CD8-positive, alpha-beta memory T cell (primary cell): ENCODE results near the gene NFAT5. TPM values are rescaled to one million over a fixed set of nuclear protein-coding genes. Genes with fewer than 3 reads are reported as not detected.
"Not testable (repeated sequence)": the region's sequence is repeated elsewhere in the genome, so short reads cannot be mapped to it uniquely, and the experiment has no call there.

Source experiments
- CTCF ChIA-PET: fragments of 350-600 bp; sonication (Branson Sonifier 250); formaldehyde crosslinking; loops from one replicate; lab custom pipeline; 2021; ENCODE audit warnings: antibody characterized with exemption; lab: Charles Lee
- POLR2A ChIA-PET: fragments of 350-600 bp; sonication (Branson Sonifier 250); formaldehyde crosslinking; loops from one replicate; lab custom pipeline; 2021; ENCODE audit warnings: antibody characterized with exemption; lab: Charles Lee
- DNase-seq, 5 donors: peaks; one replicate each; pipeline versions ENCODE4 v3.0.0 to v3.0.0-alpha.2; 2020 to 2022; ENCODE audit warnings: mixed read lengths in 1 of 5
- H3K27ac ChIP-seq: one replicate; pipeline ENCODE4 v1.7.0; 2013; ENCODE audit warnings: low read depth, mild to moderate bottlenecking, low read length, moderate library complexity
- H3K27me3 ChIP-seq: 2 replicates; pipeline ENCODE4 v1.7.0; 2013; ENCODE audit warnings: low read length, mild to moderate bottlenecking; ENCODE audit not compliant: insufficient read depth, poor library complexity, severe bottlenecking
- H3K36me3 ChIP-seq: 2 replicates; pipeline ENCODE4 v1.7.0; 2013; ENCODE audit warnings: mild to moderate bottlenecking, low read length, moderate library complexity; ENCODE audit not compliant: insufficient read depth
- H3K4me1 ChIP-seq: 2 replicates; pipeline ENCODE4 v1.7.0; 2013; ENCODE audit warnings: mild to moderate bottlenecking, low read length, moderate library complexity; ENCODE audit not compliant: insufficient read depth
- H3K4me3 ChIP-seq: 2 replicates; pipeline ENCODE4 v1.7.0; 2013; ENCODE audit warnings: mild to moderate bottlenecking, low read length
- H3K9me3 ChIP-seq: 2 replicates; pipeline ENCODE4 v1.7.0; 2013; ENCODE audit warnings: mild to moderate bottlenecking, low read length
- H3K27ac Mint-ChIP-seq, 8 donors: one replicate each; pipeline ENCODE4 v1.8.0; 2020 to 2021; ENCODE audit warnings: mixed read lengths in 8 of 8, mild to moderate bottlenecking in 6 of 8, inconsistent platforms in 3 of 8, moderate library complexity in 3 of 8
- H3K27me3 Mint-ChIP-seq, 2 donors: one replicate each; pipeline ENCODE4 v1.8.0; 2020 to 2021; ENCODE audit warnings: mixed read lengths in 2 of 2, mild to moderate bottlenecking in 1 of 2, moderate library complexity in 1 of 2
- H3K36me3 Mint-ChIP-seq, 3 donors: one replicate each; pipeline ENCODE4 v1.8.0; 2020 to 2021; ENCODE audit warnings: mixed read lengths in 3 of 3, inconsistent platforms in 1 of 3, mild to moderate bottlenecking in 1 of 3
- H3K4me1 Mint-ChIP-seq, 3 donors: one replicate each; pipeline ENCODE4 v1.8.0; 2020 to 2021; ENCODE audit warnings: mixed read lengths in 3 of 3, inconsistent platforms in 1 of 3, mild to moderate bottlenecking in 1 of 3
- H3K4me3 Mint-ChIP-seq, 7 donors: one replicate each; pipeline ENCODE4 v1.8.0; 2020 to 2021; ENCODE audit warnings: mixed read lengths in 7 of 7, mild to moderate bottlenecking in 6 of 7, moderate library complexity in 4 of 7, inconsistent platforms in 2 of 7
- H3K9me3 Mint-ChIP-seq, 5 donors: one replicate each; pipeline ENCODE4 v1.8.0; 2020 to 2022; ENCODE audit warnings: mixed read lengths in 5 of 5, mild to moderate bottlenecking in 3 of 5, moderate library complexity in 2 of 5, inconsistent platforms in 1 of 5
- polyA plus RNA-seq: library from polyadenylated mRNA; unstranded; fragments of 300-500 nt; fragmentation: Illumina TruSeq; gene quantifications from one replicate; pipeline ENCODE4 v1.2.3, GENCODE V29; 2021
- total RNA-seq, 2 experiments: library from RNA; stranded (reverse); gene quantifications; one replicate each; pipeline ENCODE4 v1.2.3, GENCODE V29; 2021

NFAT5 gene
- total and polyA plus RNA-seq, 3 experiments from 2014 or later: 11.3 to 41.0 (median 39.0) TPM

DNA sequence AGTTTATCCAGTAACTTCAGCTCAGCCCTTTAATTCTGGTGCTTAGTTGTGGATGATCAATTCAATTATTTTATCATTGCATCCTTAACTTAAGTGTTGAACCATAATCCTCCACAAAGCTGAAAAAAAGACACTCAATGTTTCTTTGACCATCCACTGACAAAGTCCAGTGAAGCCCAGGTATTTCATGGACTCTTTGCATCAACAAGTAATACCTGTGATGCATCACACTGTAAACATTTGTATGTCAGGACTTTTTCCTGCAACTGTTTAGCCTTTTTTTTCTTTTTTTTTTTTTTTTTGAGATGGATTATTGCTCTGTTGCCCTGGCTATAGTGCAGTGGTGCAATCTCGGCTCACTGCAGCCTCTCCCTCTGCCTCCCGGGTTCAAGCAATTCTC lies 6.6 kb upstream of the NFAT5 start:
- Mint-ChIP-seq H3K27me3 (peaks cover 0 to 3% of the 10 kb centered on the region in 2 donors), H3K4me1 (peaks cover 13 to 31% (median 23%) of the 10 kb centered on the region in 3 donors), H3K4me3 (no peak overlapping the region), H3K9me3 (no peaks in the 10 kb centered on the region), H3K27ac (no peak overlapping the region), H3K36me3 (peaks cover 0 to 3% (median 0%) of the 10 kb centered on the region in 3 donors)
- Histone ChIP-seq H3K4me3 (no peak overlapping the region), H3K9me3 (no peaks in the 10 kb centered on the region), H3K4me1 (peaks cover 7% of the 10 kb centered on the region), H3K36me3 (no peaks in the 10 kb centered on the region), H3K27me3 (no peaks in the 10 kb centered on the region), H3K27ac (no peak overlapping the region)
- POLR2A ChIA-PET: no interaction called here
- no peak for DNase-seq
- CTCF ChIA-PET: interaction anchor here (0.8 kb wide), 1 partner anchor 163 kb away, joined by 3 read pairs; no protein-coding TSS in a partner anchor

DNA sequence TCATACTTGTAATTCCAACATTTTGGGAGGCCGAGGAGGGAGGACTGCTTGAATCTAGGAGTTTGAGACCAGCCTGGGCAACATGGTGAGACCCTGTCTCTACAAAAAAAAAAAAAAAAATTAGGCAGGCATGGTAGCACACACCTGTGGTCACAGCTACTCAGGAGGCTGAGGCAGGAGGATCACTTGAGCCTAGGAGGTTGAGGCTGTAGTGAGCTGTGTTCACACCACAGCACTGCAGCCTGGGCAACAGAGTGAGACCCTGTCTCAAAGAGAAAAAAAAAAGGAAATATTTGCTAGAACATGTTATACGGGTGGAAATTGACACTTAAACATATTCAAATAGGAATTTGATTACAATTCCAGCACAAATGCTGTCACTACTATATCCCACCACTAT lies 4.4 kb upstream of the NFAT5 start:
- Mint-ChIP-seq H3K27ac (peak overlapping the region in 1 of 8 donors; percentile 65), H3K4me1 (peaks cover 16 to 26% (median 18%) of the 10 kb centered on the region in 3 donors)
- CTCF ChIA-PET, H3K27ac ChIP-seq, H3K4me1 ChIP-seq, H3K4me3 Mint-ChIP-seq, DNase-seq, POLR2A ChIA-PET, H3K4me3 ChIP-seq, H3K9me3 Mint-ChIP-seq, H3K27me3 Mint-ChIP-seq, H3K36me3 Mint-ChIP-seq, H3K9me3 ChIP-seq, H3K27me3 ChIP-seq, H3K36me3 ChIP-seq: not testable (repeated sequence)

DNA sequence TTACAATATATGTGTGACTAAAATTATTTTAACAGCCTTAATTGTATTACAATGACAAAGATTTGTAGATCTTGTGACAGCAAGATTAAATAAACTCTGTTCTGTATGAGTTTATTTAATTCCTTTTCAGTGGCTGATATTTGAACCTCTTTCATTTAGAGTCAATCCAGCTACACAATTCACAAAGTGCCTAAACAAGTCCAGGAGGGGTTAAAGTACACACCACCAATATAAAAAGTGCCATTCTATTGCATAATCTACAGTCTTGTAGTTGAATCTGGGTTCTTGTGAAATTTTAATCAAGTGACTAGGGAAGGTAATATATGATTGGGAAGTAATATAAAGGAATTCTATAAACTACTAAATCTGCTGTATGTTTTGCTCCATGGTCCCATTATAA lies 3.9 kb upstream of the NFAT5 start:
- POLR2A ChIA-PET: no interaction called here

DNA sequence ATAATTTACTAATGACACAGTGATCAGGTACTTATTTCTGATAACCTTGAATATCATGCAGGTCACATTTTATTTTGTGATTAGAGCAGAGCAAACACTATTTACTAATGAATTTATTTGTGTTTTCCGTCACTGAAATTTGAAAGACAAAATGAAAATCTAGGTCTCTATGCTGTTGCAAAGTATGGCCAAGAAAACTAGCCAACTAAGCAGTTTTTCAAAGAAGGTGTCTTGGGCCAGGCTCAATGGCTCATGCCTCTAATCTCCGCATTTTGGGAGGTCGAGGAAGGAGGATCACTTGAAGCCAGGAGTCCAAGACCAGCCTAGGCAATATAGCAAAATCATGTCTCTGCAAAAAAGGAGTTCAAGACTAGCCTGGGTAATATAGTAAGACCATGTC lies 3.0 kb upstream of the NFAT5 start:
- ChIA-PET POLR2A (no interaction called here), CTCF (no interaction called here)
- H3K4me3 Mint-ChIP-seq: no peak overlapping the region

More for the DNA sequence above, 3.9 kb upstream of the NFAT5 start:
- H3K27me3 ChIP-seq: no peaks in the 10 kb centered on the region
- Mint-ChIP-seq H3K9me3 (no peaks in the 10 kb centered on the region), H3K4me3 (peak overlapping the region in 1 of 7 donors; percentile 64), H3K36me3 (peaks cover 0 to 5% (median 3%) of the 10 kb centered on the region in 3 donors), H3K4me1 (peaks cover 17 to 29% (median 19%) of the 10 kb centered on the region in 3 donors), H3K27me3 (peaks cover 0 to 3% of the 10 kb centered on the region in 2 donors), H3K27ac (peak overlapping the region in 2 of 8 donors; percentile 50 to 74)
- DNase-seq: no peak
- H3K4me3 ChIP-seq: no peak overlapping the region
- H3K9me3 ChIP-seq: no peaks in the 10 kb centered on the region
- H3K36me3 ChIP-seq: no peaks in the 10 kb centered on the region
- CTCF ChIA-PET: no interaction called here
- no peak overlapping the region for H3K27ac ChIP-seq
- H3K4me1 ChIP-seq: peaks cover 10% of the 10 kb centered on the region

DNA sequence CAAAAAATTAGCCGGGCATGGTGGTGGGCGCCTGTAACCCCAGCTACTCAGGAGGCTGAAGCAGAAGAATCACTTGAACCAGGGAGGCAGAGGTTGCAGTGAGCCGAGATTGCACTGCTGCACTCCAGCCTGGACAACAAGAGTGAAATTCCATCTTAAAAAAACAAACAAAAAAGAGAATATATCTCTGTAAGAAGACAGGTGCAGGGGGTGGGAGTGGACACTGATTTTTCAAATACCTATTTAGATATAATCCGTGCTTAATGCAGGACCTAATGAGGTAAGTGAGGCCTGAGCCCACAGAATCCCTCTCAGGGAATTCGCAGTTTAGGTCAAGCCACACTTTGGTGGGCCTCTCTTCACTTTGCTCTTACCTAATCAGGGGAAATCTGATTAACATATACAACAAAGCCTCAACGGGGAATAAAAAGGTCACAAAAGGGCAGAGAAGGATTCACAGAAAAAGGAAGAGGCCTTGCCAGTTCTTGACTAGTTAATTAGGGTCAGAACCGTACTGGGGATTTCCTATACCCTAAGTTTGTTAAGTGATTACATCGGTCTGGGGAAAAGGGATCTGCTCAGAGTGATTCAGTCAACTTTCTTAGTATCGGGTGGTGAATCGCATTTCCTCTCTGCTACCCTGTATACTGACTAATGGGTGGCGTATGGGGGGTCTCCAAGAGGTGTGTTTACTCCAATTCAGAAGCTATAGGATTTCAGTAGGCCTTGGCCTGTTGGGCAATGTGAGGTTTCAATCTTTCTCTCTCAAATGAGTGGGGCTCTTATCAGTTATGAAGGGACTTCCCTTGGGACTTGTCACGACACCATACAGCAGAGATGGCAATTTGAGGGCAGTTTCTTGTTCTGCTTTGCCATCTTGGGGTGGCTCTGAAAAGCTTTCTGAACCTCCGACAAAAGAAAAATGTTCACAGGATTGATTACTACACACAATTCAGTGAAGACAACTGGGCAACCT lies 1.9 kb upstream of the NFAT5 start:
- H3K4me1 Mint-ChIP-seq: peaks cover 34 to 49% (median 37%) of the 10 kb centered on the region in 3 donors
- peaks cover 26% of the 10 kb centered on the region for H3K4me1 ChIP-seq
- no peaks in the 10 kb centered on the region for H3K36me3 ChIP-seq
- no peaks in the 10 kb centered on the region for H3K9me3 Mint-ChIP-seq
- peak; percentile 13 to 55 (median 42) for DNase-seq
- peak overlapping the region; percentile 59 for H3K4me3 ChIP-seq
- H3K27me3 ChIP-seq: no peaks in the 10 kb centered on the region
- ChIA-PET POLR2A (interaction anchor here (0.6 to 0.9 kb wide), 4 partner anchors 178 to 224 kb away, joined by 3 to 5 read pairs (median 4); partner anchors contain the start of gene TERF2), CTCF (interaction anchor here (1.1 to 1.5 kb wide), 3 partner anchors 27 to 191 kb away, joined by 3 to 6 read pairs (median 5); partner anchors contain the start of gene NOB1)
- peak overlapping the region; percentile 86 for H3K27ac ChIP-seq
- no peaks in the 10 kb centered on the region for H3K9me3 ChIP-seq
- H3K27ac Mint-ChIP-seq: peak overlapping the region; percentile 92 to 99 (median 97)
- H3K36me3 Mint-ChIP-seq: peaks cover 0 to 14% (median 0%) of the 10 kb centered on the region in 3 donors
- H3K27me3 Mint-ChIP-seq: peaks cover 0 to 3% of the 10 kb centered on the region in 2 donors
- H3K4me3 Mint-ChIP-seq: peak overlapping the region; percentile 79 to 94 (median 90)

More for the DNA sequence above, 3.0 kb upstream of the NFAT5 start:
- Mint-ChIP-seq H3K27ac (peak overlapping the region in 3 of 8 donors; percentile 65 to 93 (median 92)), H3K36me3 (peaks cover 0 to 10% (median 0%) of the 10 kb centered on the region in 3 donors), H3K9me3 (no peaks in the 10 kb centered on the region), H3K4me1 (peaks cover 26 to 38% (median 29%) of the 10 kb centered on the region in 3 donors), H3K27me3 (peaks cover 0 to 3% of the 10 kb centered on the region in 2 donors)
- H3K9me3 ChIP-seq: no peaks in the 10 kb centered on the region
- no peaks in the 10 kb centered on the region for H3K36me3 ChIP-seq
- H3K27ac ChIP-seq: no peak overlapping the region
- no peak for DNase-seq
- no peak overlapping the region for H3K4me3 ChIP-seq
- no peaks in the 10 kb centered on the region for H3K27me3 ChIP-seq
- H3K4me1 ChIP-seq: peaks cover 20% of the 10 kb centered on the region

DNA sequence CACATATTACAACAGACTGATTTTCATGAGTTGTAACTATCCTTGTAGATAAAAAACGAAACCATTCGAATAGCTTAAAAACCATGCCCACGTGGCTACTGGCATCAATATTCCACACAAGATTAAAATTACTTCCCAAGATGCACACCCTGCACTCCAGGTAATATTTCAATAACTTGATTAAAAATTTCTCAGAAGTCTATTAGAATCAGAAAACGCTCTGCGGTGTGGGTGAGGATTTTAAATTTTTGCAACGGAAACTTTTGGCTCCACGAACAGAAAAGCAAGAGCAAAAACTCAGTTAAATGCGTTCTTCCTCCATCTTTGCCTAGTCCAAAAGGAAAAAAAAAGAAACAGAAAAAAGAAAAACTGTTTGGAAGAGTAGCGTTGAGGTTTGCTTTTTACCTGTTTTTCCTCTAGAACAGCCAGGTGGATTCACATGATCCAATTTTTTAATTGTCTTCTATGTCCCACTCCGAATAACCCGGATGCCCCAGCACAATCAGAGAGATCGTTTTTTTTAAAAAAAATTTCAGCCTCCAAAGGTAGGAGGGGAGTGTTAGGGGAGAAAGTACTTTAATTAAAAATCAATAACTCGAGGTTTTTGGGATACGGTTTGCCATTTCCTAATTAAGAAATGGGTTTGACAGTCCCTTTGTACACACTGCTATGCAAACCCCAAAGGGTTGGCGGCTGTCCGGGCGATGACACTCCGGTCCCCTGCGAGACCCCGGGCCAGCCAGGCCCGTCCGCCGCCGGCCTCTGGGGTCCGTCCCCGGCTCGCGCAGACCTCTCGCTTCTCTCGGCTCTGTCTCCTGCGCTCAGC lies 708 bp upstream of the NFAT5 start:
- H3K27ac ChIP-seq: peak overlapping the region; percentile 86
- H3K9me3 ChIP-seq: no peaks in the 10 kb centered on the region
- ChIA-PET CTCF (interaction anchor here (0.6 to 1.5 kb wide), 4 partner anchors 28 to 190 kb away, joined by 3 to 6 read pairs (median 4); partner anchors contain the start of gene NOB1), POLR2A (interaction anchor here (0.5 to 0.9 kb wide), 3 partner anchors 138 to 224 kb away, joined by 3 to 4 read pairs (median 3); no protein-coding TSS in a partner anchor)
- peaks cover 0 to under 1% of the 10 kb centered on the region in 2 donors for H3K27me3 Mint-ChIP-seq
- H3K36me3 Mint-ChIP-seq: peaks cover 0 to 14% (median 0%) of the 10 kb centered on the region in 3 donors
- DNase-seq: peak in 2 of 5 donors; percentile 10 to 37
- H3K4me1 Mint-ChIP-seq: peaks cover 44 to 60% (median 48%) of the 10 kb centered on the region in 3 donors
- H3K4me1 ChIP-seq: peaks cover 37% of the 10 kb centered on the region
- H3K27me3 ChIP-seq: no peaks in the 10 kb centered on the region
- H3K9me3 Mint-ChIP-seq: no peaks in the 10 kb centered on the region
- peak overlapping the region; percentile 79 to 97 (median 92) for H3K4me3 Mint-ChIP-seq
- H3K27ac Mint-ChIP-seq: peak overlapping the region; percentile 92 to 99 (median 98)
- H3K4me3 ChIP-seq: peak overlapping the region; percentile 83
- H3K36me3 ChIP-seq: no peaks in the 10 kb centered on the region

DNA sequence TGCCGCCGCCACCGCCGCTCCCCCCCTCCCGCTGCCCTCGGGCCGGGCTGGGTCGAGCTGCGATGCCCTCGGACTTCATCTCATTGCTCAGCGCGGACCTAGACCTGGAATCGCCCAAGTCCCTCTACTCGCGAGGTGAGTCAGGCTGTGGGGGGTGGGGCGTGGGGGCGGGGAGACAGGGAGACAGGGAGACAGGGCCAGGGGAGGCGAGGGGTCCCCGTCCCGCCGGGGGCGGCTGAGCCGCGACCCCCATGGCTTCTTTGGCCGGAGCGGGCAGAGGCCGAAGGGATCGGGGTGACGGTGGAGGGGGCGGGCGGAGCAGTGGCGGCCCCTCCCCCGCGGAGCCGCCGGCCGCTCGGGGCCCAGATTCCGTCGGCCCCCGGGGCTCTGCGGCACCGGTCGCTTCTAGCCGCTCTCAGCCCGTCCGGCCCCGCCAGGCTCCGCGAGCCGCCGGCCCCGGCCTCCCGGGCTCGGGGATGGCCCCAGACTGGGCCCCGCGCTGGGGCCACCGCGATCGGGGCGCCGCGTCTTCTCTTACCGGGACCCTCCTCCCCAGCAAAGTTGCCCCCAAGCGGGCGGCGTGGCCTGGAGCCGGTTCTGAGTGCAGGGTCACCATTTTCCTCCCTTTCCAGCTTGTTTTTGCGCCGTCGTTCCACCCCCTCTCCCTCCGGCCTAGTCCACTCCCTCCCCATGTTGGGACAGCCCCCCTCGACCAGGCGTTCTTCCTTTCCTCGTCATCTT lies 644 bp downstream of the NFAT5 start:
- Histone ChIP-seq H3K27ac (peak overlapping the region; percentile 87), H3K36me3 (no peaks in the 10 kb centered on the region), H3K4me3 (peak overlapping the region; percentile 70), H3K27me3 (no peaks in the 10 kb centered on the region), H3K4me1 (peaks cover 37% of the 10 kb centered on the region), H3K9me3 (no peaks in the 10 kb centered on the region)
- Mint-ChIP-seq H3K27me3 (no peaks in the 10 kb centered on the region), H3K36me3 (peaks cover 0 to 18% (median 0%) of the 10 kb centered on the region in 3 donors), H3K9me3 (no peaks in the 10 kb centered on the region), H3K4me3 (peak overlapping the region; percentile 90 to 99 (median 98)), H3K27ac (peak overlapping the region; percentile 90 to 98 (median 97)), H3K4me1 (peaks cover 47 to 69% (median 56%) of the 10 kb centered on the region in 3 donors)
- POLR2A ChIA-PET: interaction anchor here (0.7 kb wide), 1 partner anchor 67 kb away, joined by 4 read pairs; no protein-coding TSS in a partner anchor
- peak in 3 of 5 donors; percentile 3 to 56 (median 26) for DNase-seq
- CTCF ChIA-PET: interaction anchor here (0.9 to 1.0 kb wide), 2 partner anchors 24 to 171 kb away, joined by 3 read pairs; no protein-coding TSS in a partner anchor
